PC-9 (cell line): ENCODE results near the gene OXTR.
A peak's percentile ranks its signal among the peaks of the same experiment; 100 is the strongest.

ENCODE experiments used
- CTCF ChIP-seq: fragments of 200-600 bp; sonication (generic); conservative IDR thresholded peaks from 2 replicates; pipeline ENCODE4 v1.6.1; 2017; ENCODE audit warnings: mixed run types, antibody characterized with exemption, mild to moderate bottlenecking, moderate library complexity
- EZH2 ChIP-seq: fragments of 200-600 bp; sonication (generic); IDR thresholded peaks from 2 replicates; pipeline ENCODE4 v1.8.0; 2017; ENCODE audit warnings: antibody characterized with exemption, low read depth

GRCh38 chr3:8755564-8756237 is 13.7 kb downstream of the OXTR start:
- peak; percentile 54 for TF ChIP-seq CTCF
- TF ChIP-seq EZH2 = no peak
